Mucosa of stomach (tissue), 1 donor: Measurements from ENCODE around the gene FKBP1A.

Source experiments
- H3K27me3 ChIP-seq: one replicate; pipeline ENCODE4 v1.7.0; 2013; ENCODE audit warnings: mild to moderate bottlenecking, low read length; ENCODE audit not compliant: control insufficient read depth, insufficient read depth
- H3K36me3 ChIP-seq: one replicate; pipeline ENCODE4 v1.7.0; 2013; ENCODE audit warnings: low read length; ENCODE audit not compliant: control insufficient read depth, insufficient read depth
- H3K4me1 ChIP-seq: one replicate; pipeline ENCODE4 v1.7.0; 2013; ENCODE audit warnings: mild to moderate bottlenecking, low read length; ENCODE audit not compliant: control insufficient read depth, insufficient read depth
- H3K4me3 ChIP-seq: one replicate; pipeline ENCODE4 v1.7.0; 2013; ENCODE audit warnings: low read length
- H3K9ac ChIP-seq: one replicate; pipeline ENCODE4 v1.7.0; 2013; ENCODE audit warnings: mild to moderate bottlenecking, low read length, moderate library complexity
- H3K9me3 ChIP-seq: one replicate; pipeline ENCODE4 v1.7.0; 2013; ENCODE audit warnings: mild to moderate bottlenecking, low read length, moderate library complexity; ENCODE audit not compliant: control insufficient read depth
- donor health status: Pancreatic carcinoma.

The FKBP1A gene

GRCh38 chr20:1392693-1393506 is at the start of gene FKBP1A:
Gene FKBP1A (minus strand): TSS chr20:1393054. CDS start chr20:1392998, 56 bp downstream.
- H3K36me3 ChIP-seq: no peaks in the 10 kb centered on the region
- peak within 1 kb of the TSS; percentile 91 for H3K4me3 ChIP-seq
- peak within 1 kb of the TSS; percentile 77 for H3K9ac ChIP-seq
- H3K9me3 ChIP-seq: no peaks in the 10 kb centered on the region
- H3K4me1 ChIP-seq: peaks cover 48% of the 10 kb centered on the region
- no peaks in the 10 kb centered on the region for H3K27me3 ChIP-seq

- no peaks in the 10 kb centered on the region for H3K4me1 ChIP-seq
- no peak overlapping the region for H3K4me3 ChIP-seq
- H3K27me3 ChIP-seq: no peaks in the 10 kb centered on the region
- peaks cover 7% of the 10 kb centered on the region for H3K36me3 ChIP-seq
- H3K9me3 ChIP-seq: no peaks in the 10 kb centered on the region
- no peak overlapping the region for H3K9ac ChIP-seq
These were observed 49.5 kb upstream of the FKBP1A start for GRCh38 chr20:1442304-1442703.

- Histone ChIP-seq H3K9ac (no peak overlapping the region), H3K9me3 (no peaks in the 10 kb centered on the region), H3K4me3 (no peak overlapping the region), H3K27me3 (no peaks in the 10 kb centered on the region), H3K36me3 (peaks cover 7% of the 10 kb centered on the region), H3K4me1 (no peaks in the 10 kb centered on the region)
These were observed 48.3 kb upstream of the FKBP1A start for GRCh38 chr20:1441133-1441532.

- peaks cover 6% of the 10 kb centered on the region for H3K36me3 ChIP-seq
- H3K4me1 ChIP-seq: no peaks in the 10 kb centered on the region
- H3K27me3 ChIP-seq: no peaks in the 10 kb centered on the region
- H3K4me3 ChIP-seq: no peak overlapping the region
- H3K9me3 ChIP-seq: no peaks in the 10 kb centered on the region
- no peak overlapping the region for H3K9ac ChIP-seq
These were observed 47.2 kb upstream of the FKBP1A start for GRCh38 chr20:1440024-1440423.

- Histone ChIP-seq H3K27me3 (no peaks in the 10 kb centered on the region), H3K4me1 (no peaks in the 10 kb centered on the region), H3K4me3 (no peak overlapping the region), H3K36me3 (no peaks in the 10 kb centered on the region), H3K9ac (no peak overlapping the region), H3K9me3 (no peaks in the 10 kb centered on the region)
These were observed 45.5 kb upstream of the FKBP1A start for GRCh38 chr20:1438361-1438760.

- H3K36me3 ChIP-seq: no peaks in the 10 kb centered on the region
These were observed 44.5 kb upstream of the FKBP1A start for GRCh38 chr20:1437235-1437904.

GRCh38 chr20:1436263-1436662 is 43.4 kb upstream of the FKBP1A start:
- Histone ChIP-seq H3K4me1 (no peaks in the 10 kb centered on the region), H3K9me3 (no peaks in the 10 kb centered on the region)

More at GRCh38 chr20:1437235-1437904, 44.5 kb upstream of the FKBP1A start:
- no peaks in the 10 kb centered on the region for H3K27me3 ChIP-seq
- H3K9ac ChIP-seq: no peak overlapping the region
- H3K9me3 ChIP-seq: no peaks in the 10 kb centered on the region
- H3K4me3 ChIP-seq: no peak overlapping the region
- no peaks in the 10 kb centered on the region for H3K4me1 ChIP-seq

GRCh38 chr20:1435337-1435699 is 42.5 kb upstream of the FKBP1A start:
- H3K4me3 ChIP-seq: no peak overlapping the region

More at GRCh38 chr20:1436263-1436662, 43.4 kb upstream of the FKBP1A start:
- H3K4me3 ChIP-seq: no peak overlapping the region
- H3K27me3 ChIP-seq: no peaks in the 10 kb centered on the region
- H3K9ac ChIP-seq: no peak overlapping the region
- no peaks in the 10 kb centered on the region for H3K36me3 ChIP-seq

GRCh38 chr20:1434571-1435336 is 41.9 kb upstream of the FKBP1A start:
- Histone ChIP-seq H3K9ac (no peak overlapping the region), H3K4me1 (no peaks in the 10 kb centered on the region), H3K4me3 (no peak overlapping the region), H3K9me3 (no peaks in the 10 kb centered on the region), H3K27me3 (no peaks in the 10 kb centered on the region), H3K36me3 (no peaks in the 10 kb centered on the region)

More at GRCh38 chr20:1435337-1435699, 42.5 kb upstream of the FKBP1A start:
- H3K9ac ChIP-seq: no peak overlapping the region
- no peaks in the 10 kb centered on the region for H3K9me3 ChIP-seq
- H3K4me1 ChIP-seq: no peaks in the 10 kb centered on the region
- no peaks in the 10 kb centered on the region for H3K36me3 ChIP-seq
- H3K27me3 ChIP-seq: no peaks in the 10 kb centered on the region

- Histone ChIP-seq H3K4me1 (peaks cover 7% of the 10 kb centered on the region), H3K9me3 (no peaks in the 10 kb centered on the region), H3K36me3 (no peaks in the 10 kb centered on the region), H3K4me3 (no peak overlapping the region), H3K27me3 (no peaks in the 10 kb centered on the region), H3K9ac (no peak overlapping the region)
These were observed 38.3 kb upstream of the FKBP1A start for GRCh38 chr20:1431158-1431557.

- Histone ChIP-seq H3K9me3 (no peaks in the 10 kb centered on the region), H3K27me3 (no peaks in the 10 kb centered on the region), H3K4me3 (no peak overlapping the region), H3K36me3 (no peaks in the 10 kb centered on the region), H3K4me1 (peaks cover 7% of the 10 kb centered on the region), H3K9ac (no peak overlapping the region)
These were observed 37.2 kb upstream of the FKBP1A start for GRCh38 chr20:1430004-1430451.
